Body of pancreas (tissue), 4 donors: ENCODE data around the gene NLN.

Source experiments
- POLR2A ChIP-seq, 3 donors: fragments of 450-650 bp; IDR thresholded peaks; one replicate each; pipeline ENCODE4 v1.6.1; 2016; ENCODE audit warnings: antibody characterized with exemption in 3 of 3, mild to moderate bottlenecking in 2 of 3
- TF ChIP-seq, protein P1 (sequence below), 7 experiments: fragments of 450-650 bp in 4 of 7; fragments of 200-600 bp in 3 of 7; sonication (generic) in 3 of 7; IDR thresholded peaks; one replicate each; pipeline ENCODE4 v1.5.1; 2016 to 2019; ENCODE audit warnings: antibody characterized with exemption in 7 of 7

DNA sequence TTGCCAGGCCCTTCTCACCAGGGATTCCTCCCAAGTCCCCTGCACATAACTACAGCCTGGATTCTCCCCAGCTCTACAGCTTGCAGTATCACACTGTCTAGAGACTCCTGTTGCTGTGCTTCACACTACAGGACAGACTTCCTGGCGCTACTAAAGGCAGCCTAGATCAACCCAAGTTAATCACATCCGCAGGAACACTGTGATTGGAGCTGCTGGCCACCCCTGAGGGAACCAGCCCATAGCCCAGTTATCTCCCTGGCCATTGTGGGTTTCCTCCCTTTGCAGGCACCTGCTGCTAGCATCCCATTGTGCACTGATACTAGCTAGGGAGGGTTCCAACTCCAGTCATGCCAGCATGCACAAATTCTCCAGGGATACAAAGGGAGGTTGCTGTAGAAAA lies 53.5 kb downstream of the NLN start:
- TF ChIP-seq, protein P1, sequence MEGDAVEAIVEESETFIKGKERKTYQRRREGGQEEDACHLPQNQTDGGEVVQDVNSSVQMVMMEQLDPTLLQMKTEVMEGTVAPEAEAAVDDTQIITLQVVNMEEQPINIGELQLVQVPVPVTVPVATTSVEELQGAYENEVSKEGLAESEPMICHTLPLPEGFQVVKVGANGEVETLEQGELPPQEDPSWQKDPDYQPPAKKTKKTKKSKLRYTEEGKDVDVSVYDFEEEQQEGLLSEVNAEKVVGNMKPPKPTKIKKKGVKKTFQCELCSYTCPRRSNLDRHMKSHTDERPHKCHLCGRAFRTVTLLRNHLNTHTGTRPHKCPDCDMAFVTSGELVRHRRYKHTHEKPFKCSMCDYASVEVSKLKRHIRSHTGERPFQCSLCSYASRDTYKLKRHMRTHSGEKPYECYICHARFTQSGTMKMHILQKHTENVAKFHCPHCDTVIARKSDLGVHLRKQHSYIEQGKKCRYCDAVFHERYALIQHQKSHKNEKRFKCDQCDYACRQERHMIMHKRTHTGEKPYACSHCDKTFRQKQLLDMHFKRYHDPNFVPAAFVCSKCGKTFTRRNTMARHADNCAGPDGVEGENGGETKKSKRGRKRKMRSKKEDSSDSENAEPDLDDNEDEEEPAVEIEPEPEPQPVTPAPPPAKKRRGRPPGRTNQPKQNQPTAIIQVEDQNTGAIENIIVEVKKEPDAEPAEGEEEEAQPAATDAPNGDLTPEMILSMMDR (IDR thresholded peaks at IDR 0.05) = no peak
- TF ChIP-seq POLR2A (IDR thresholded peaks at IDR 0.05) = no peak
